Retinal pigment epithelial cell (primary cell): ENCODE results near the gene ST14.
A peak's percentile ranks its signal among the peaks of the same experiment; 100 is the strongest.

Experiments used
- DNase-seq: peaks from one replicate; pipeline ENCODE4 v3.0.0-alpha.2; 2010; ENCODE audit warnings: low read depth
- H3K4me3 ChIP-seq: 2 replicates; pipeline ENCODE4 v1.5.1; 2011; ENCODE audit warnings: mild to moderate bottlenecking, low read length, control low read depth, moderate library complexity
- CTCF ChIP-seq: conservative IDR thresholded peaks from 2 replicates; pipeline ENCODE4 v1.5.1; 2011; ENCODE audit warnings: low read depth, low read length, control low read depth, inconsistent platforms

ST14 gene

GRCh38 chr11:130180896-130181294, 21.3 kb downstream of the ST14 start:
- H3K4me3 ChIP-seq: no peak overlapping the region
- no peak for TF ChIP-seq CTCF
- no peak for DNase-seq

- H3K4me3 ChIP-seq: no peak overlapping the region
- no peak for TF ChIP-seq CTCF
- peak; percentile 6 for DNase-seq
Observed at GRCh38 chr11:130181295-130182272, 22.0 kb downstream of the ST14 start.

- TF ChIP-seq CTCF: no peak
- DNase-seq: no peak
- no peak overlapping the region for H3K4me3 ChIP-seq
Observed at GRCh38 chr11:130183878-130184610, 24.5 kb downstream of the ST14 start.

GRCh38 chr11:130187096-130187495, 27.5 kb downstream of the ST14 start:
- H3K4me3 ChIP-seq: no peak overlapping the region
- DNase-seq: no peak
- TF ChIP-seq CTCF: no peak

GRCh38 chr11:130188047-130188446, 28.5 kb downstream of the ST14 start:
- no peak overlapping the region for H3K4me3 ChIP-seq
- no peak for DNase-seq
- no peak for TF ChIP-seq CTCF

- no peak for DNase-seq
- H3K4me3 ChIP-seq: no peak overlapping the region
- no peak for TF ChIP-seq CTCF
Observed at GRCh38 chr11:130188585-130189347, 29.2 kb downstream of the ST14 start.
